C4-2B (cell line): Measurements from ENCODE around the gene KITLG.

Experiments
- CTCF ChIP-seq: fragments of 450-650 bp; conservative IDR thresholded peaks from 2 replicates; pipeline ENCODE4 v1.5.1; 2017; ENCODE audit warnings: mild to moderate bottlenecking
- ZFX ChIP-seq: fragments of 450-650 bp; IDR thresholded peaks from 2 replicates; pipeline ENCODE4 v1.6.1; 2017

GRCh38 chr12:88496891-88497371 is 83.3 kb downstream of the KITLG start:
- TF ChIP-seq CTCF (no peak), ZFX (no peak)
